Panc1 (cell line): ENCODE data around the gene MEGF11. TPM values are rescaled to one million over a fixed set of nuclear protein-coding genes. Genes with fewer than 3 reads are reported as not detected.

Experiments
- ATAC-seq: fragments of 200-7000 bp; cut with Tn5 transposase; 2 replicates; pipeline ENCODE4 v1.9.1; 2020; ENCODE audit warnings: mild to moderate bottlenecking, moderate library complexity
- BruUV-seq: library from RNA; stranded (reverse); fragments of 400-500 nt; replicated peaks from 2 replicates; lab custom pipeline; 2021; lab: Mats Ljungman, UMichigan
- CTCF ChIA-PET: fragments of 300-600 bp; sonication (Branson Sonifier 250); formaldehyde crosslinking; loops from one replicate; lab custom pipeline; 2022; ENCODE audit warnings: antibody characterized with exemption; lab: Charles Lee
- POLR2A ChIA-PET: fragments of 300-600 bp; sonication (Branson Sonifier 250); formaldehyde crosslinking; loops from one replicate; lab custom pipeline; 2022; ENCODE audit warnings: antibody characterized with exemption; lab: Charles Lee
- DNase-seq: peaks from one replicate; pipeline ENCODE4 v3.0.0-alpha.2; 2010; ENCODE audit warnings: low read depth, low spot score
- H3K27ac ChIP-seq: 2 replicates; pipeline ENCODE4 v1.5.1; 2011; ENCODE audit warnings: mild to moderate bottlenecking, low read length, inconsistent platforms
- H3K27me3 ChIP-seq: fragments of 200-500 bp; sonication (Bioruptor generic); 2 replicates; pipeline ENCODE4 v1.6.0; 2014; ENCODE audit warnings: low read length, inconsistent platforms; ENCODE audit not compliant: control insufficient read depth, insufficient read depth
- H3K36me3 ChIP-seq: fragments of 200-500 bp; sonication (Bioruptor generic); 2 replicates; pipeline ENCODE4 v1.5.1; 2014; ENCODE audit warnings: inconsistent platforms, mild to moderate bottlenecking, low read length, moderate library complexity; ENCODE audit not compliant: control insufficient read depth, insufficient read depth
- H3K4me1 ChIP-seq: 2 replicates; pipeline ENCODE4 v1.5.1; 2011; ENCODE audit warnings: inconsistent platforms, mild to moderate bottlenecking, low read length, moderate library complexity; ENCODE audit not compliant: control insufficient read depth, insufficient read depth
- H3K4me3 ChIP-seq, 2 experiments: 2 replicates each; pipeline ENCODE4 v1.5.1; 2011 to 2012; ENCODE audit warnings: low read depth in 2 of 2, low read length in 2 of 2, mild to moderate bottlenecking in 2 of 2, inconsistent platforms in 1 of 2, moderate library complexity in 1 of 2
- H3K9me3 ChIP-seq: fragments of 200-500 bp; sonication (Bioruptor generic); 2 replicates; pipeline ENCODE4 v1.5.1; 2014; ENCODE audit warnings: low read depth, mild to moderate bottlenecking, inconsistent platforms, low read length, moderate library complexity; ENCODE audit not compliant: control insufficient read depth, insufficient read depth
- CTCF ChIP-seq: fragments of 450-650 bp; IDR thresholded peaks from 2 replicates; pipeline ENCODE4 v1.5.1; 2017; ENCODE audit warnings: mild to moderate bottlenecking
- POLR2AphosphoS5 ChIP-seq: IDR thresholded peaks from 2 replicates; pipeline ENCODE4 v1.6.1; 2012; ENCODE audit warnings: mild to moderate bottlenecking, low read depth, low read length, moderate library complexity
- SIN3A ChIP-seq: IDR thresholded peaks from 2 replicates; pipeline ENCODE4 v1.6.1; 2012; ENCODE audit warnings: low read depth, mild to moderate bottlenecking, low read length, moderate library complexity, borderline replicate concordance; ENCODE audit not compliant: insufficient read depth
- TCF7L2 ChIP-seq: IDR thresholded peaks from 2 replicates; pipeline ENCODE4 v1.6.1; 2011; ENCODE audit warnings: mild to moderate bottlenecking, low read depth, low read length, inconsistent platforms
- in situ Hi-C: cut with HindIII; loops from 2 replicates; pipeline ENCODE4 v1.10.0; 2016; ENCODE audit warnings: low sequenced_read_pairs, low pct_unique_long_range_greater_than_20kb
- intact Hi-C: fragments of 100-400 bp; cut with micrococcal nuclease; formaldehyde crosslinking; loops from one replicate; pipeline ENCODE4 v1.10.0; 2022; ENCODE audit not compliant: unreplicated experiment
- total RNA-seq: library from RNA; stranded (reverse); gene quantifications from one replicate; pipeline ENCODE4 v1.2.1, GENCODE V29; 2021; ENCODE audit not compliant: unreplicated experiment
- TF ChIP-seq, protein P1 (sequence below), 2 experiments: IDR thresholded peaks; 2 replicates each; pipeline ENCODE4 v1.6.1; 2011 to 2012; ENCODE audit warnings: low read depth in 2 of 2, control low read depth in 1 of 2, low read length in 1 of 2, mild to moderate bottlenecking in 1 of 2, moderate library complexity in 1 of 2; ENCODE audit not compliant: insufficient read depth in 1 of 2

The MEGF11 gene
- total RNA-seq, 1 experiment from 2014 or later = 0.95 TPM

DNA sequence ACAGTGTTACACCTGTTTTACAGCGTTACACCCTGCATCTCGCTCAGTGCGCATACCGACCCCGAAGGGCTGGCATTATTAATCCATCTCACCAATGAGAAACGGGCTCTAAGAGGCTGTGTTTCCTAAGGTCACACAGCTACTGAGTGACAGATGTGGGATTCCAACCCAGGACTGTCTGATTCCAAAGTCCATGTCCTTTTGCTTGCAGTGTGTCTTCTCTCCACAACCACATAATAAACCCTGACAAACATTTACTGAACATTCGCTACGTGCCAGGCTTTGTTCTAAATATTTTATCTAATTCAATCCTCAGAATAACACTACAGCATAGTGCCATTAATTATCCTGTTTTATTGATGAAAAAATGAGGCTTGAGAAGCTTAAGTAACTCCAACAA lies 305.2 kb downstream of the MEGF11 start:
- CTCF ChIA-PET = no interaction called here

GRCh38 chr15:65947041-65947440 lies 306.5 kb downstream of the MEGF11 start:
- in situ Hi-C loops = no loop called here
- Histone ChIP-seq H3K36me3 (no peaks in the 10 kb centered on the region), H3K4me3 (no peak overlapping the region), H3K9me3 (no peaks in the 10 kb centered on the region), H3K4me1 (no peaks in the 10 kb centered on the region), H3K27ac (no peak overlapping the region), H3K27me3 (0 out of 2 replicates have a peak, but pooled peaks cover 2% of the 10 kb centered on the region)
- no TSS peak for BruUV-seq
- ChIA-PET CTCF (interaction anchor here (0.6 kb wide), 1 partner anchor 63 kb away, joined by 3 read pairs; no protein-coding TSS in a partner anchor), POLR2A (no interaction called here)
- TF ChIP-seq POLR2AphosphoS5 (no peak), SIN3A (no peak), TCF7L2 (no peak), CTCF (no peak)
- TF ChIP-seq, protein P1, sequence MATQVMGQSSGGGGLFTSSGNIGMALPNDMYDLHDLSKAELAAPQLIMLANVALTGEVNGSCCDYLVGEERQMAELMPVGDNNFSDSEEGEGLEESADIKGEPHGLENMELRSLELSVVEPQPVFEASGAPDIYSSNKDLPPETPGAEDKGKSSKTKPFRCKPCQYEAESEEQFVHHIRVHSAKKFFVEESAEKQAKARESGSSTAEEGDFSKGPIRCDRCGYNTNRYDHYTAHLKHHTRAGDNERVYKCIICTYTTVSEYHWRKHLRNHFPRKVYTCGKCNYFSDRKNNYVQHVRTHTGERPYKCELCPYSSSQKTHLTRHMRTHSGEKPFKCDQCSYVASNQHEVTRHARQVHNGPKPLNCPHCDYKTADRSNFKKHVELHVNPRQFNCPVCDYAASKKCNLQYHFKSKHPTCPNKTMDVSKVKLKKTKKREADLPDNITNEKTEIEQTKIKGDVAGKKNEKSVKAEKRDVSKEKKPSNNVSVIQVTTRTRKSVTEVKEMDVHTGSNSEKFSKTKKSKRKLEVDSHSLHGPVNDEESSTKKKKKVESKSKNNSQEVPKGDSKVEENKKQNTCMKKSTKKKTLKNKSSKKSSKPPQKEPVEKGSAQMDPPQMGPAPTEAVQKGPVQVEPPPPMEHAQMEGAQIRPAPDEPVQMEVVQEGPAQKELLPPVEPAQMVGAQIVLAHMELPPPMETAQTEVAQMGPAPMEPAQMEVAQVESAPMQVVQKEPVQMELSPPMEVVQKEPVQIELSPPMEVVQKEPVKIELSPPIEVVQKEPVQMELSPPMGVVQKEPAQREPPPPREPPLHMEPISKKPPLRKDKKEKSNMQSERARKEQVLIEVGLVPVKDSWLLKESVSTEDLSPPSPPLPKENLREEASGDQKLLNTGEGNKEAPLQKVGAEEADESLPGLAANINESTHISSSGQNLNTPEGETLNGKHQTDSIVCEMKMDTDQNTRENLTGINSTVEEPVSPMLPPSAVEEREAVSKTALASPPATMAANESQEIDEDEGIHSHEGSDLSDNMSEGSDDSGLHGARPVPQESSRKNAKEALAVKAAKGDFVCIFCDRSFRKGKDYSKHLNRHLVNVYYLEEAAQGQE (IDR thresholded peaks at IDR 0.05; ENCODE audit: insufficient read depth in 1 of 2, low read depth in 2 of 2, low read length in 1 of 2) = no peak
- DNase-seq (no peak), ATAC-seq (no peak)
- intact Hi-C loops = no loop called here

More for the DNA sequence above, 305.2 kb downstream of the MEGF11 start:
- H3K4me1 ChIP-seq = no peaks in the 10 kb centered on the region
- intact Hi-C loops = no loop called here
- no TSS peak for BruUV-seq
- H3K4me3 ChIP-seq = no peak overlapping the region
- POLR2A ChIA-PET = interaction anchor here (0.5 kb wide), 1 partner anchor 150 kb away, joined by 8 read pairs; no protein-coding TSS in a partner anchor
- TF ChIP-seq, protein P1 (IDR thresholded peaks at IDR 0.05; ENCODE audit: insufficient read depth in 1 of 2, low read depth in 2 of 2, low read length in 1 of 2) = no peak
- no peak for TF ChIP-seq TCF7L2
- no peak for TF ChIP-seq POLR2AphosphoS5
- no peak for TF ChIP-seq CTCF
- no peak for TF ChIP-seq SIN3A
- no peak for DNase-seq
- in situ Hi-C loops = no loop called here
- H3K36me3 ChIP-seq = no peaks in the 10 kb centered on the region
- ATAC-seq = no peak
- 0 out of 2 replicates have a peak, but pooled peaks cover 2% of the 10 kb centered on the region for H3K27me3 ChIP-seq
- no peaks in the 10 kb centered on the region for H3K9me3 ChIP-seq
- no peak overlapping the region for H3K27ac ChIP-seq
